GM18909 (cell line): ENCODE measurements around the gene EXD3.
"Not testable (repeated sequence)": the region's sequence is repeated elsewhere in the genome, so short reads cannot be mapped to it uniquely, and the experiment has no call there.

Experiments
- ATAC-seq: cut with Tn5 transposase; IDR thresholded peaks from one replicate; pipeline ENCODE4 v1.9.1; 2021; ENCODE audit warnings: mild to moderate bottlenecking; ENCODE audit not compliant: unreplicated experiment, poor library complexity

The EXD3 gene

DNA sequence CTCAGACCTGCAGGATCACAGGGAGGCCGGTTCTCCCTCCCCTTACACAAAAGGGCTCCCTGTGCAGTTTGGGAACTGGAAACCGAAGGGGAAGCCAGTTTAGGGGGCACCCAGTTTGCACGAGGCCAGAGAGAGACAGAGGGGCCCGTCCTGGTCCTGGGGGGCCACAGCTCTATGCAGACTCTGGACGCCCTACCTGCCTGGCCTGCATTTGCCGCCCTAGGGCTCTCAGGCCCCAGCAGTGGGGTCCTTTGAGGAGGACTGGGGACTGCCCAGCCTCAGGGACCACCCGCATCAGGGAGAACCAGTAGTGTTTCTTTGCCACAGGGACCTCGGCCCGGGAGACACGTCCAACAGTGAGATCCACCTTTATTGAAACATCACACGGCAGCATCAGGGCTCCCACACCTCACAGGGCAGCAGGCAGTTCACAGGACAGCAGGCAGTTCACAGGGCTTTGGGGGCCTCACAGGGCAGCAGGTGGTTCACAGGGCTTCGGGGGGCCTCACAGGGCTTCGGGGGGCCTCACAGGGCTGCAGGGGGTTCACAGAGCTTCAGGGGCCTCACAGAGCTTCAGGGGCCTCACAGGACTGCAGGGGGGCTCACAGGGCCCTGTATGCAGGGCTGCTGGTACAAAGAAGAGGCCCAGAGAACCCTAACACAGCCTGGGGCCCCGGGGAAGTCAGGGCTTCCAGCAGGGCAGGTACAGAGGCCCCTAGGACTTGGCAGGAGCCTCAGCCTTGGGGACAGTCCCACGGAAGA, 36.8 kb upstream of the EXD3 start:
- ATAC-seq = no peak

DNA sequence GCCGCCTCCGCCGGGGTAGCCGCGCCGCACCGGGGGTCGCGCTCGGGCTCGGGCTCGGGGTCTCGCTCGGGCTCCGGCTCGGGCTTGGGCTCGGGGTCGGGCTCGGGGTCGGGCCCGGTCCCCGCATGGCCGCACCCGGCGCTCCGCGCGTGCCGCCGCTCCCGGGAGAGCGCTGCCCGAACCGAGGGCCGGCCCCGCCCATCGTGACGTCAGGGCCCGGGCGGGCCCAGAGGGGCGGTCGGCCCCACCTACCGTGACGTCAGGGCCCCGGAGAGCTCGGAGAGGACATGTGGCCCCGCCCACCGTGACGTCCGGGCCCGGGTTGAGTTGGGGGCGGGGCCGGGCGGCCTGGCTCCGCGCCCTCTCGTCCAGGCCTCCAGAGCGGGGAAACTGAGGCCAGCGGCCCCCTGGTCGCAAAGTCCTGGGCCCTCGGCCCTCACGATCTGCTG, 36.2 kb upstream of the EXD3 start, which contains the start of gene NSMF:
TSS of gene NSMF (minus strand) at position 183 of the 449 bp plus-strand sequence. CDS start 232 bp downstream, outside the sequence.
- peak; percentile 76 for ATAC-seq

DNA sequence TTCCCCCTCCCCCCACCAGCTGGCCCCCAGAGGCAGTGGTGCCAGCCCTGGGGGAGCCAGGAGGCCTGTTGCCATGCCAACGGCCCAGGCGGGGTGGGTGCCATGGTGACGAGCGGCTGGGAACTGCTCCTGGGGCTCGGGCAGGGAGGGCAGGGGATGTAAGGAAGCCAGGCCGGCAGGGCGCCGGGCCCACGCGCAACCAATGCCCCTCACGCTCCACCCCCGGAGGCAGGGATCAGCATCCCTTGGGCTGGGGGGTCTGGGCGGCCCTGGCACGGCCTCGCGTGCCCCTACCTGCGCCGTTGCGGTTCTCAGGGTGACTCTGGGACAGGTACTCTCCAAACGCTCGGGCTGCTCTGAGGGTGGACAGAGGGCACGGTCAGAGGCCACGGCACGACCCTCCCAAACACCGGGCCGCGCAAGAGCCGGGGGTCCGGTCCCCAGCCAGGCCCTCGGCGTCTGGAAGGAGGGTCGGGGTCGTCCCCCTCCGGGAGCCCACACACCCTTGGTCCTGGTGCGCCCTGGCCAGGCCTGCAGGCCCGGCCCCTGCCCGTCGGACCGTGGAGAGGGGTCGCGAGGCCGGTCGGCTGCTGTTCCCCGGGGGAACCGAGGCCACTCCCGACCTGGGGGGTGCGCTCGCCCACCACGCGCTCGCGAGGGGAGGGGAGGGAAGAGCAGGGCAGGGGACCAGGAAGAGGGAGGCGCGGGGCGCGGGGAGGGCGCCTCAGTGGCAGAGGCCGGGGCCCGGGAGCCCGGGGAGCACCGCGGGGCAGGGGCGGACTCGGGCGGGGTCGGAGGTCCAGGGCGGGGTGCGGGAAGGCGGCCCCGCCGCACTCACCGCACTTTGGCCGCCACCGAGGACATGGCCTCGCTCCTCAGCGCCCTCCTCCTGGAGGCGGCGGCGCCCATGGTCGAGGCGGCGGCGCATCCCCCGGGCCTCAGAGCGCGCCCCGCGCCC, 35.5 kb upstream of the EXD3 start:
- ATAC-seq = no peak

DNA sequence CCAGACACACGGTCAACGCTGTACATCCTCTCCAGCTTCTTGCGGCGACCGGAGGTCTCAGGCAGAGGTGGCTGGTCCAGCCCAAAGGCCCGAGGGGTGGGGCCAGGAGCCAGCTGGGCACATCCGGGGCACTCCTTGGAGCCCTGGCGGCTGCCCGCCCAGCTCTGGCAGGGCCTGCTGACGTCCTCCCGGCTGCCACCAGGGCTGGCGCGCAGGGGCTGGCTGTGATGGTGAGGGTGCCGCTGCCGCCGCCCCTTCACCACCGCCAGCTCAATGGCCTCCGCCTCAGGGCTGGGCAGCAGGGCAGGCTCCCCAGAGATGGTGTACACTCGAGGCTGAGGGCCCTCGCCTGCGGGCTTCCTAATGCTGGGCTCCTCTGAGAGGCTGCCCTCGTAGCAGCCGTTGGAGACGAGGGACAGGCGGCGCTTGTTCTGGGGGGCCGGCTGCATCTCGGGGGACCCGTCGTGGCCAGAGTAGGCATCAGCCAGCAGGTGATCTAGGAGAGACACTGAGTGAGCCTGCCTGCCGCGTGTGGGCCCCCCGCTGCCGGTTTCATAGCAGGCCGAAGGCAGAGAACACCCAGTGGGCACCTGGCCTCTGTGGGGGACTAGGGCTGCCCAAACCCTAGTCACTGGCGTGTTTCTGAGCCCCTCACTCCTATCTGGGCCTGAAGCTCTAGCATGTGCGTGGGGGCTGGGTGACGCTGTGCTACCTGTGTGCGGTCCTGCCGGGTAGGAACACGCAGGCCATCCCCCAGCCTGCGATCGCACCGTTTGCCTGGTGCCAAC, 34.6 kb upstream of the EXD3 start:
- no peak for ATAC-seq

DNA sequence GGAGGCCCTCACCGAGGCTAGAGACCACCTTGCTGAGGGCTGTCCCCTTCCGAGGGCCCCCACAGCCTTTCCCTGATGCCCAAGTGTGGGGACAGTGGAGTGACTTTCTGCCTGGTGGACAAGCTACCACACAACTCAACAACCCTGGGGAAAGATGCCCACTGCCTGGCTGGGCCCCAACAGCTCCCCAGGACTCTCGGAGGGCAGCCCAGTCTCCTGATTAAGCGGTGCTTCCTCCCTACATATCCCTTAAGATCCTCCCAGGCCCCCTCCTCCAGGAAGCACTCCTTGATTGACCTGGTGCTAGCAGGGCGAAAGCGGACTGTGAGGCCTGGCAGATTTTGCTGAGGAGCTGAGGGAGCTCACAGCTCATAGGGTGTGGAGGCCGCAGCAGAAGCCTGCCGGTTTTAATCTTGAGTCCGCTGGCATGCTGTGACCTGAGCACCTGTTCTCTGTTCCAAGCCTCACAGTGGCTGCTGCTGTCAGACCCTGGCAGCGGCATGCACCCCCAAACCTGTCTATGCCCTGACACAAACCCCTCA, 34.0 kb upstream of the EXD3 start:
- no peak for ATAC-seq

DNA sequence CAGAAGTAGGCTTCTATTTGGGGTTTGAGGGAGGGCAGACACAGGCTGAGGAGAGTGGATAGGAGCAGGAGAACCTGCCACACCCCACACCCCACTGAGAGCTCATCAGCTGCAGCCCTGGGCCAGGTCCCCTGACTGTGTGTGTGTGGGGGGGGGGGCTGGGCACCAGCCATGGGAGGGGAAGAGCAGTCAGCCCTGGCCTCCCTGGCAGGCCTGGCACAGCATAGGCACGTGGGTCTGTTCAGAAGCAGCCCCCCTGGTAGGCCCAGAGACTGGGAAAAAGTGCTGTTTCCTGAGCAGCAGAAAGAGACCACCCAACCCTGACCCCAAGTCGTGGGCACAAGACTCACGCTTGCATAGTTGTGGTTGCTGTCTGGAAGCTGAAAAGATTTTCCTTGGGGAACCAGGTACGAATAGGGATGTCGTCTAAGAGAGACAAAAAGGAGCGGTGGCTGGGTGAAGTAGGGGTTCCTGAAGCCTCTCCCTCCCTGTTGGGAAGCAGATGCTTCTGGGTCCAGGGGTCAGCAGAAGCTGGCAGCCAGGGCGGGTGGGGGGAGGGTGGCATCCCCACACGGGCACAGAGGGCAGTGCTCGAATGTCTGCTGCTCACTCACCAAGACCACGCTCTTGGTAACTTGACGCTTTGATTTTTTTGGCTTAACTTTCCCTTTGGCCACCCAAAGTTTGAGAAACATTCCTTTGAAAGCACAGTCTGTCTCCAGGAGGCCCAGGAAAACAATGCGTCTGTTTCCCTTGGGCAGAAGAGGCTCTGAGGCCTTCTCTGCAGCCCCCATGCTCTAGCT, 33.3 kb upstream of the EXD3 start:
- ATAC-seq = no peak

DNA sequence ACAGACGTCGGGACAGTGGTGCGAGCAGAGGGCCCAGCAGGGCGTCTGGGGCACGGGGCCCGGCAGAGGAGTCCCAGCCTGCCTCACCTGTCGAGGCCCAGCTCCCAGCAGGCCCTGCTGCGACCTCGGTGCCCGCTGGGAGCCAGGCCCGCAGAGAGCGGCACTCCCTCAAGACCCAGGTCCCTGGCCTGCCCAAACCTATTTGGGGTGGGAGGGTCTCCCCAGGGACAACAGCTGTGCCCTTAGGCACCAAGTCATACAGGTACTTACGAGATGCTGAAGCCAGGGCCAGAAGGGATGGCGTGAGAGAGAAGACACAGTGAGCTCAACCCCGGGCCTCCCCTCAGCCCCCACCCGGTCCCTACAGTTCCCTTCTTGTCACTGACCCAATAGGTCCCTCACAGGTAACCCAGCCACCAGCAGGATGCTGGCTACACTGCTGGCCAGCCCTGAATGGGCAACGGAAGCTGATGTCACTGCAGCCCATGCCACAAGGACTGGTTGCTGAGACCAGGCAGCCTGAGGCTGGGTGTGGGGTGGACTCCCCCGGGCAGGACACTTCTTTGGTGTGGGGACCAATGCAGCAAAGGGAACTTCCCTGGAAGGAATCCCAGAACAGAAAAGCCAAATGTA, 32.5 kb upstream of the EXD3 start:
- no peak for ATAC-seq

DNA sequence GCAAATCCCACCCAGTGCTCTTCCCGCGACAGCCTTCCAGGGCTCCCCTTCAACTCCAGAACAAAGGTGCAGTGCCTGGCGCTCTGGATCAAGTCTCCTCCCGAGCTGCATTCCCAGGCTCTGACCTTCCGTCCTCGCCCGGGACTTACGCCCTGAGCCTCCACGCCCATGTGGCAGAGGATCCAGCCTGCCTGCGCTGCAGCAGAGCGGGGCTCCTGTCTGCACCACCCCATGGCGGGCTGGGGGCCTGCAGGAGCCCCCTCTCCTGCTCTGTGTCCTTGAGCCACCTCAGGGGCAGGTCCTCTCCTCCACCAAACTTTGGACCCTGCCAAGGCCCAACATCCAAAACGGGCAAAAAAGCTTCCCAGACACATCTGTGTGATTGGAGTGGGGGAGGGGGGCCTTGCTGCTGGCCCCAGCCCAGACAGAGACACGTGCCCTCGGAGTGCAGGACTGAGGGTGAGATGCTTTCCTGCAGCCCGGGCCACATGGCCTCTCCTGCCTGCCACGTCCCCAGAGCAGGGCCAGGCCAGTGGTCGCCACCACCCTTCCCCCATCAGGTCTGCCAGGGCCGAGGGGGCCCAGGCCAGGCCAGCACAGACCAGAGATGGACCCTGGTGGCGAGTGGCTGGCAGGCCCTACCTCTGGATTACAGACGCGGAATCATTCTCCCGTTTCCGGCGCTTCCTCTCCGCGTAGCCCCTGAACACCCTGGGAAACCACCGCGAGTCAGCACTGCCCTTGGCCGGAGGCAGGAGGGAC, 31.8 kb upstream of the EXD3 start:
- ATAC-seq = no peak

DNA sequence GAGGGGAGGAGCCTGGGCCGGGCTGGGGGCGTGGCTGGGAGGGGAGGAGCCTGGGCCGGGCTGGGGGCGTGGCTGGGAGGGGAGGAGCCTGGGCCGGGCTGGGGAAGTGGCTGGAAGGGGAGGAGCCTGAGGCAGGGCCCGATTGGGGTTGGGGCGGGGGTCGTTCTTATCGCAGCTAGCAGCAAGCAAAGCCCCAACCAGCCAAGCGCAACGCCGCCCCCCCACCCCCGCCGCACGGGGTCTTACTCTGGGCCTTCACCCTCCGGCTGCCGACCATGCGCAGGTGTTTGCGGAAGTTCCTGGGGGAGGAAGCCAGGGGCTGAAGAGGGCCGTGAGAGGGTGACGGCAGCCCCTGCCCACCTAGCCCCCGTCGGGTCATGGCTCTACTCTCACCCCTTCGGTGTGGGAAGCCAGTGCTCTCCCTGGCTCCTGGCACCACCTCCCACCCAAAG, 31.2 kb upstream of the EXD3 start:
- ATAC-seq = no peak

DNA sequence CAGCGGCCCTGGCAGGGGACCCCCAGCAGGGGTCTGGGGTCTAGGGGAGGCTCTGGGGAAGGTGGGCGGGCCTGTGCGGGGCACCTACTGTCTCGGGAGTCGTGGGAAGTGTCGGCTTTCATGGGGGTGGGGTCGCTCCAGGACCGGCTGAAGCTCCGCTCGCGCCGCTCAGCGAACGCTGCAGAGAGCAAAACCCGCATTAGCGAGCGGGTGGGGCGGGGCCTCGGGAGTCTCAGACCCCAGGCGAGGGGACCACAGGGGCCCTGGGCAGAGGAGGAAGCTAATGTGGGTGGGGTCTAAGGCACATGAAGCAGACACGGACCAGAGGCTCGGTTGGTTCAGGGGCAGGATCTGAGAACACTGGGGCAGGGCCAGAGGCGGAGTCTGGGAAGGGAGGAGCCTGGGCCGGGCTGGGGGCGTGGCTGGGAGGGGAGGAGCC, 30.7 kb upstream of the EXD3 start:
- no peak for ATAC-seq

DNA sequence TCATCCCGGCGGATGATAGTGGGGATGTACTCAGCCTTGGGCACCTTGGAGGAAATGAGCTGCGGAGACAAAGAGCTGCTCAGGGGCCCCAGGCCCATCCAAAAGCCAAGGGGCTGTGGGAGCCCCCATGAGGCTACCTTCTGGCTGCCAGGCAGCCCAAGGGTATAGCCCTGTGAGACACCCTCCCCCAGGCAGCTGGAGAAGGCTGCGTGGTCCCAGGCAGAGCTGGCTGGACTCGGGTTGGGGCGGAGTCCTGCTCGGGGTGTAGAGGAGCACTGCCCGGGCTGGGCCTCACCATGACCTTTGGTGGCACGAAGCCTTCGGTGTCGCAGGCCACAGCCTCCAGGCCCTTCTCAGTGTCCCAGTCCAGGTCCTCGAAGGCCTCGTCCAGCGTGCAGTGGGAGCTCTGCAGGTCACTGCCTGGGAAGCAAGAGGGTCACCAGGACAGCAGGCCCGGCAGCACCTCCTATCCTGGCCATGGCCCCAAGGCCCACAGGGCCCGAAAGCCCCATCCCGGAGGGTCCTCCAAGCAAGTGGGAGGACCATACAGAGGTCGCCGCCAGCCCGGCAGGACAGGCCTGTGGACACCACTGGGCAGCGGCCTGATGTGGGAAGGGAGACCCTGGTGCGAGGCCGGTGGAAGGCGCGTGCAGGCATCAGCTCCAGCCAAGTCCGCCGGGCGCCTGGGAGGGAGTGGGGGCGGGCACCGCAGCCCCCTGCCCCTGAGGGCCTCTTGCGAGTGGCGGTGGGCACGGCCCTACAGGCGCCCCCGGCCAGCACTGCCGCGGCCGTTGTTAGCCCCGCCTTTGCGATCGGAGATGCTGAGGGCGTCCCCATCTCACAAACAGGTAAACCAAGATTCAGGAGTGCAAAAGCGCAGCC, 30.0 kb upstream of the EXD3 start:
- ATAC-seq = no peak

DNA sequence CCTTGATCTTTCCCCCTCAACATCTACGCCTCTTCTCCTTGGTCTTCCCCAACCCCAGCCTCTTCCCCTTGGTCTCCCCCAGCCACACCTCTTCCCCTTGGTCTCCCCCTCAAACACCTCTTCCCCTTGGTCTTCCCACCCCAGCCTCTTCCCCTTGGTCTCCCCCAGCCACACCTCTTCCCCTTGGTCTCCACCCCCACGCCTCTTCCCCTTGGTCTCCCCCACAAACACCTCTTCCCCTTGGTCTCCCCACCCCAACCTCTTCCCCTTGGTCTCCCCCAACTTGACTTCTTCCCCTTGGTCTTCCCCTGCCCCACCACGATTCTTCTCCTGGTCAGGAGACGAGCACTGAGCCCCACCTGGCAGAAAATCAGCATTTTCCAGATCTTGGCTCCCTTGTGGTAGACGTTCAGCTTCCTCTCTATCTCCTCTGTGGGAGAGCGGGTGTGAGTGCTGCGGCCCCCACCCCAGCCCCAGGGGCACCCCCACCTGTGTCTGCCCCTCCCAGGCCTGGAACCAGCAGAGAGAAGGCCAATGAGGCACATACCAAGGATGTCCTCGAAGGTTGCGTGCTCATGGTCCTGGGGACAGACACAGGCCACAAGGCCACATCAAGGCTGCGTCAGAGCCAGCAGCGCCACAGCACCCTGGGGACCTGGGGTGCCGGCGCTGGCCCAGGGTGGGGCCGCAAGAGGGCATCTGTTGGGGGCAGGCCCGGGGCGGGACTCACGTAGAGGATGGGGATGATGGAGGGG, 29.2 kb upstream of the EXD3 start:
- ATAC-seq = no peak

DNA sequence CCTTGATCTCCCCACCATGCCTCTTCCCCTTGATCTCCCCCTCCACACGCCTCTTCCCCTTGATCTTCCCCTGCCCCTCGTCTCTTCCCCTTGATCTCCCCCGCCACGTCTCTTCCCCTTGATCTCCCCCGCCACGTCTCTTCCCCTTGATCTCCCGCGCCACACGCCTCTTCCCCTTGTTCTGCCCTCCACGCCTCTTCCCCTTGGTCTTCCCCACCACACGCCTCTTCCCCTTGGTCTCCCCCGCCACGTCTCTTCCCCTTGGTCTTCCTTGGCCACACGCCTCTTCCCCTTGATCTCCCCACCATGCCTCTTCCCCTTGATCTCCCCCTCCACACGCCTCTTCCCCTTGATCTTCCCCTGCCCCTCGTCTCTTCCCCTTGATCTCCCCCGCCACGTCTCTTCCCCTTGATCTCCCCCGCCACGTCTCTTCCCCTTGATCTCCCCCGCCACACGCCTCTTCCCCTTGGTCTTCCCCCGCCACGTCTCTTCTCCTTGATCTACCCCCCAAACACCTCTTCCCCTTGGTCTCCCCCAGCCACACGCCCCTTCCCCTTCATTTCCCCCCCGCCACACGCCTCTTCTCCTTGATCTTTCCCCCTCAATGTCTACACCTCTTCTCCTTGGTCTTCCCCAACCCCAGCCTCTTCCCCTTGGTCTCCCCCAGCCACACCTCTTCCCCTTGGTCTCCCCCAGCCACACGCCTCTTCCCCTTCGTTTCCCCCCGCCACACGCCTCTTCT, 28.5 kb upstream of the EXD3 start:
- not testable (repeated sequence) for ATAC-seq

DNA sequence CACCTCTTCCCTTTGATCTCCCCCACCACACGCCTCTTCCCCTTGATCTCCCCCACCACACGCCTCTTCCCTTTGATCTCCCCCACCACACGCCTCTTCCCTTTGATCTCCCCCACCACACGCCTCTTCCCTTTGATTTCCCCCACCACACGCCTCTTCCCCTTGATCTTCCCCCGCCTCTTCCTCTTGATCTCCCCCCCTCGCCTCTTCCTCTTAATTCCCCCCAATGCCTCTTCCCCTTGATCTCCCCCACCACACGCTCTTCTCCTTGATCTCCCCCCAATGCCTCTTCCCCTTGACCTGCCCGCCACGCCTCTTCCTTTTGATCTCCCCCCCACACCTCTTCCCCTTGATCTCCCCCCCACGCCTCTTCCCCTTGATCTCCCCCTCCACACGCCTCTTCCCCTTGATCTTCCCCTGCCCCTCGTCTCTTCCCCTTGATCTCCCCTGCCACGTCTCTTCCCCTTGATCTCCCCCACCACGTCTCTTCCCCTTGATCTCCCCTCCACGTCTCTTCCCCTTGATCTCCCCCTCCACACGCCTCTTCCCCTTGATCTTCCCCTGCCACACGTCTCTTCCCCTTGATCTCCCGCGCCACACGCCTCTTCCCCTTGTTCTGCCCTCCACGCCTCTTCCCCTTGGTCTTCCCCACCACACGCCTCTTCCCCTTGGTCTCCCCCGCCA, 27.7 kb upstream of the EXD3 start:
- ATAC-seq = not testable (repeated sequence)

DNA sequence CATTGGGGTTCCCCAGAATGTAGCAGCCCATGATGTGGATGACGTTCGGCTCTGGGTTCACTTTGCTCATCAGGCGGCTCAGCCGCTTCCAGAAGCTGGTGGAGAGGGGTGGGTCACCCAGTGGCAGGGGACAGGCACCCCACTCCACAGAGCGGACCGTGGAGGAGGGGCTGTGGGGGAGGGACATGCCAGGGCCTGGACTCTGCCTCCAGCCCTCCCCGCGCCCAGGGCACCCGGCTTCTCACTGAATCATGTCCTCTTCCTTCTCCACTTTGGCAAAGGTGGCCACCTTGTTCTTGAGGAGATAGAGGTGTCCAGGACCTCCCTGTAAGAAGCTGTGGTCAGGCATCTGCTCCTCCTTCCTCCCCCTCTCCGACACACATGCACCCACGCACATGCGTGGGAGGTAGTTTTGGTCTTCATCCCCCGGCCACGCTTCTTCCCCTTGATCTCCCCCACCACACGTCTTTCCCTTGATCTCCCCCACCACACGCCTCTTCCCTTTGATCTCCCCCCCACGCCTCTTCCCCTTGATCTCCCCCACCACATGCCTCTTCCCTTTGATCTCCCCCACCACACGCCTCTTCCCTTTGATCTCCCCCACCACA, 27.1 kb upstream of the EXD3 start:
- ATAC-seq = no peak
